MM.1S (cell line): ENCODE data around the gene GNG3.
"Not testable (repeated sequence)": the region's sequence is repeated elsewhere in the genome, so short reads cannot be mapped to it uniquely, and the experiment has no call there.

Experiments
- DNase-seq: peaks from one replicate; pipeline ENCODE4 v3.0.0-alpha.2; 2015
- H2AFZ ChIP-seq: fragments of 300-600 bp; sonication (generic); 2 replicates; pipeline ENCODE4 v1.6.0; 2016; ENCODE audit warnings: antibody characterized with exemption, low read length
- H3F3A ChIP-seq: fragments of 300-600 bp; sonication (generic); 2 replicates; pipeline ENCODE4 v1.6.1; 2016; ENCODE audit warnings: mild to moderate bottlenecking, antibody characterized with exemption, low read length, moderate library complexity, mixed read lengths; ENCODE audit not compliant: insufficient read depth
- H3K27ac ChIP-seq: fragments of 300-600 bp; sonication (generic); 2 replicates; pipeline ENCODE4 v1.5.1; 2016; ENCODE audit warnings: mild to moderate bottlenecking, low read length
- H3K27me3 ChIP-seq: fragments of 300-600 bp; sonication (generic); replicated peaks from 2 replicates; pipeline ENCODE4 v1.6.0; 2016; ENCODE audit warnings: low read length; ENCODE audit not compliant: insufficient read depth
- H3K36me3 ChIP-seq: fragments of 300-600 bp; sonication (generic); replicated peaks from 2 replicates; pipeline ENCODE4 v1.6.1; 2016; ENCODE audit warnings: mild to moderate bottlenecking, low read length, mixed read lengths; ENCODE audit not compliant: insufficient read depth
- H3K4me1 ChIP-seq: fragments of 300-600 bp; sonication (generic); 2 replicates; pipeline ENCODE4 v1.6.1; 2016; ENCODE audit warnings: low read length, mixed read lengths
- H3K4me2 ChIP-seq: fragments of 300-600 bp; sonication (generic); 2 replicates; pipeline ENCODE4 v1.6.0; 2016; ENCODE audit warnings: low read depth, low read length
- H3K4me3 ChIP-seq: fragments of 300-600 bp; sonication (generic); 2 replicates; pipeline ENCODE4 v1.5.1; 2016; ENCODE audit warnings: low read length, mixed read lengths
- H3K79me2 ChIP-seq: fragments of 300-600 bp; sonication (generic); 2 replicates; pipeline ENCODE4 v1.6.1; 2016; ENCODE audit warnings: mixed run types, low read length, mixed read lengths
- H3K9ac ChIP-seq: fragments of 300-600 bp; sonication (generic); 2 replicates; pipeline ENCODE4 v1.6.1; 2016; ENCODE audit warnings: low read length, mixed read lengths
- H3K9me2 ChIP-seq: fragments of 300-600 bp; sonication (generic); replicated peaks from 2 replicates; pipeline ENCODE4 v1.6.1; 2016; ENCODE audit warnings: mild to moderate bottlenecking, low read length, mixed read lengths; ENCODE audit not compliant: insufficient read depth
- H3K9me3 ChIP-seq: fragments of 300-600 bp; sonication (generic); replicated peaks from 2 replicates; pipeline ENCODE4 v1.6.1; 2016; ENCODE audit warnings: mild to moderate bottlenecking, low read length, mixed read lengths; ENCODE audit not compliant: insufficient read depth
- H4K20me1 ChIP-seq: fragments of 300-600 bp; sonication (generic); 2 replicates; pipeline ENCODE4 v1.6.1; 2016; ENCODE audit warnings: mild to moderate bottlenecking, low read length, moderate library complexity, mixed read lengths; ENCODE audit not compliant: insufficient read depth
- EZH2 ChIP-seq: fragments of 300-600 bp; sonication (generic); optimal IDR thresholded peaks from 2 replicates; pipeline ENCODE3; 2017; ENCODE audit warnings: low read depth, mild to moderate bottlenecking, antibody characterized with exemption, low read length, mixed read lengths
- EZH2phosphoT487 ChIP-seq: fragments of 300-600 bp; sonication (generic); IDR thresholded peaks from 2 replicates; pipeline ENCODE4 v1.6.1; 2018; ENCODE audit warnings: antibody characterized with exemption, low read length
- TF ChIP-seq, protein P1 (sequence below): fragments of 300-600 bp; sonication (generic); IDR thresholded peaks from 2 replicates; pipeline ENCODE4 v1.5.1; 2016; ENCODE audit warnings: antibody characterized with exemption, low read length, mixed read lengths

The GNG3 gene

DNA sequence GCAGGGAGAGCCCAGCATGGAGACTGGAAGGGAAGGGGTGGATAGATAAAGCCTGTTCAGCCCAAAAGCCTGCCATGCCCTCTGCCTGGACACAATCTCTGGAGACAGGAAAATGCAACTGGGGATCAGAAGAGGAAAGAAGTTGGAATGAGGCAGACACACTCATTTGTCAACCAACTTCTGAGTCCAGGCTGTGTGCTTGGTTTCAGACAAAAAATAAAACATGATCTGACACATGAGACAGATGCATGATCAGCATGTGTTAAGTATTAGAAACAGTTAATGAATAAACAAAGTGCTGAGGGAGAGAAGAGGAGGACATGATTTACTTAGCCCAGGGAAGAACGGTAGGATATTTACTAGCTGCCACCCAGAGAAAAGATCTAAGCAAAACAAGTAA is 19.0 kb upstream of the GNG3 start:
- TF ChIP-seq EZH2 (no peak), EZH2phosphoT487 (no peak)
- TF ChIP-seq, protein P1, sequence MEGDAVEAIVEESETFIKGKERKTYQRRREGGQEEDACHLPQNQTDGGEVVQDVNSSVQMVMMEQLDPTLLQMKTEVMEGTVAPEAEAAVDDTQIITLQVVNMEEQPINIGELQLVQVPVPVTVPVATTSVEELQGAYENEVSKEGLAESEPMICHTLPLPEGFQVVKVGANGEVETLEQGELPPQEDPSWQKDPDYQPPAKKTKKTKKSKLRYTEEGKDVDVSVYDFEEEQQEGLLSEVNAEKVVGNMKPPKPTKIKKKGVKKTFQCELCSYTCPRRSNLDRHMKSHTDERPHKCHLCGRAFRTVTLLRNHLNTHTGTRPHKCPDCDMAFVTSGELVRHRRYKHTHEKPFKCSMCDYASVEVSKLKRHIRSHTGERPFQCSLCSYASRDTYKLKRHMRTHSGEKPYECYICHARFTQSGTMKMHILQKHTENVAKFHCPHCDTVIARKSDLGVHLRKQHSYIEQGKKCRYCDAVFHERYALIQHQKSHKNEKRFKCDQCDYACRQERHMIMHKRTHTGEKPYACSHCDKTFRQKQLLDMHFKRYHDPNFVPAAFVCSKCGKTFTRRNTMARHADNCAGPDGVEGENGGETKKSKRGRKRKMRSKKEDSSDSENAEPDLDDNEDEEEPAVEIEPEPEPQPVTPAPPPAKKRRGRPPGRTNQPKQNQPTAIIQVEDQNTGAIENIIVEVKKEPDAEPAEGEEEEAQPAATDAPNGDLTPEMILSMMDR, result no peak
- H3K27me3 ChIP-seq, result no peaks in the 10 kb centered on the region
- no peak overlapping the region for H2AFZ ChIP-seq
- H3K36me3 ChIP-seq, result no peaks in the 10 kb centered on the region
- H3K9me3 ChIP-seq, result no peaks in the 10 kb centered on the region
- no peak overlapping the region for H3K9ac ChIP-seq
- no peaks in the 10 kb centered on the region for H4K20me1 ChIP-seq
- DNase-seq, result no peak
- H3K4me2 ChIP-seq, result no peak overlapping the region
- H3K4me3 ChIP-seq, result no peak overlapping the region
- no peaks in the 10 kb centered on the region for H3F3A ChIP-seq
- no peaks in the 10 kb centered on the region for H3K4me1 ChIP-seq
- H3K9me2 ChIP-seq, result no peaks in the 10 kb centered on the region
- no peak overlapping the region for H3K27ac ChIP-seq
- no peaks in the 10 kb centered on the region for H3K79me2 ChIP-seq

DNA sequence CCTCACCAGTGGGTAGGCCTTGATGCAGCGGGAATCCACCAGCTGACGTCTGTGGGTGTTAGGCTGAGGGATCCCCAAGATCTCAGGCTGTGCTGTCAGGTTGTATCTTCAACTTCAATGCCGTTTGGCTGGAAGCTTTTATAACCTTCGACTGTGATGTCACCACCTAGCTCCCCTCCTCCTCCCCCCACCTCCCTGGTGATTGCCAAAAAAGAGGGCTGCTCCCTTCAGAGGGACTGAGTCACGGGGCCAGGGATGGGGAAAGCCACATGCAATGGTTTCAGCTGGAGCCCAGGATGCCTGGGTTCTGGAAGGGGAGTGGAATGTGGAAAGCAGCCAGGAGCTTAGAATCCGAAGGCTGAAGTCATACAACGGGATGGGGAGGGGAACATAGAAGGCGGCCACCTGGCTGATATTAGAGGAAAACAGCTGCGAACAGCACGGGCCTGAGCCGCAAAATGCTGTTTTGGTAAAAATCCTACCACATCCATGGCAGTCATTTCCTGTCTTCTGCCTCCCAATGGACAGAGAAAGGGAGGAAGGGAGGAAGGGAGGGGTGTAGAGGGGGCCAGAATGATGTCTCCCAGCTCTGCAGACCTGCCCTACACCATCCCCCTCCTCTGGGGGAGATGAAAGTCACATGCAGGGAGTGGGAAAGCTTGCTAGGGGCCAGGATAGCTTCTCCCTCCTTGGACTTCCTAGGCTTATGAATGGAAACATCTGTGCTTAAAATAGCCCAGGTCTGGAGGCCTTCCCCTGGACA is 17.9 kb upstream of the GNG3 start, which contains the start of gene LRRN4CL:
Gene LRRN4CL (minus strand): TSS at position 110 of the 763 bp plus-strand sequence. CDS start 1,022 bp downstream, outside the sequence.
- H3K9ac ChIP-seq, result no peak within 1 kb of the TSS
- TF ChIP-seq, protein P1, result no peak
- TF ChIP-seq EZH2 (no peak), EZH2phosphoT487 (no peak)

DNA sequence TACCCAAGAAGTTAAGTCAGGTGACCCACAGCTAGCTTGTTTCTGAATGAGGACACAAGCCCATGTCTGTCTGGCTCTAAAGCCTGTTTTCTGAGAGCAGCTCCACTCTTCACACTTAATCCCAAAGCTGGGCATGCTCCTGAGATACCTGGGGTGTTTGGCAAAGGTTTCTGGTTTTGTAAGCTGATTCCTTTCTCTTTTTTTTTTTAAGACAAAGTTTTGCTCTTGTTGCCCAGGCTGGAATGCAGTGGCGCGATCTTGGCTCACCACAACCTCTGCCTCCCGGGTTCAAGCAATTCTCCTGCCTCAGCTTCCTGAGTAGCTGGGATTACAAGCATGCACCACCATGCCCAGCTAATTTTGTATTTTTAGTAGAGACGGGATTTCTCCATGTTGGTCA is 13.9 kb upstream of the GNG3 start:
- not testable (repeated sequence) for H3K27ac ChIP-seq, H3K36me3 ChIP-seq, H3K79me2 ChIP-seq, H3K4me2 ChIP-seq, DNase-seq, H3K4me3 ChIP-seq, H3F3A ChIP-seq, H3K27me3 ChIP-seq, H3K9me2 ChIP-seq, H4K20me1 ChIP-seq, H3K9me3 ChIP-seq, H2AFZ ChIP-seq, H3K9ac ChIP-seq, H3K4me1 ChIP-seq

More for the DNA sequence above, 17.9 kb upstream of the GNG3 start, which contains the start of gene LRRN4CL:
- Histone ChIP-seq H2AFZ (no peak within 1 kb of the TSS), H3K4me2 (no peak within 1 kb of the TSS), H3K4me1 (no peaks in the 10 kb centered on the region), H3K27ac (no peak within 1 kb of the TSS), H3K36me3 (no peaks in the 10 kb centered on the region), H3K27me3 (no peaks in the 10 kb centered on the region), H3F3A (no peaks in the 10 kb centered on the region), H3K4me3 (no peak within 1 kb of the TSS), H3K9me3 (no peaks in the 10 kb centered on the region), H3K79me2 (no peaks in the 10 kb centered on the region), H3K9me2 (no peaks in the 10 kb centered on the region), H4K20me1 (no peaks in the 10 kb centered on the region)
- DNase-seq, result no peak

DNA sequence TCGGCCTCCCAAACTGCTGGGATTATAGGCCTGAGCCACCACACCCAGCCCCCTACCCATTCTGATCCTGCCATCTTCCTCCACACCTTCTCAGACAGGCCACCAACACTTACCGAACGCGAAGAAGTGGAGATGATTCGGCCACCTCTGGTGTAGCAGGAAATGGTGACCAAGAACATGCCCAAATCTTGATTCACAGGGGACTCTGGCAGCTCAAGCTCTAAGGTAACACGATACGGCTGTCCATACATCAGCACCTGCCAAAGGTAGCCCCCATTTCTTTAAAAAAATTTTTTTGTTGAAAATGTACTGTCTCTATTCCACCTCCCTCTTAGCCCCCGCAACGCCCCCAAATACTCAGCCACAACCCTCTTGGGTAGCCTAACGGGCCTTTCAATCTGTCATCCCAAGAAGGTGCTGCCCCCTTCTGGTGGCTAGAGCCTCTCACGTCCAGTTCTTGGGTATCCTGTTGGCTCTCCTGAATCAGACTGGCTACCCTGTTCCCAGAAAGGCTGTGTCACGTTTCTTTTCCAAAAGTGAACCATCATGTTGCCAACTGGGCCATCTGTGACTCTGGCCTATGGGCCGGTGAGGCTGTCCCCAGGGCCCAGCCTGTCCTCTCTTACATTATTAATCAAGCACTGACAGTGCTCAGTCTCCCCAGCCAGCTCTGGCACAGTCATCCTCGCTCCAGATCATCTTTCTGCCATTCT is 12.9 kb upstream of the GNG3 start:
- Histone ChIP-seq H3K27me3 (no peaks in the 10 kb centered on the region), H3F3A (no peaks in the 10 kb centered on the region), H3K36me3 (no peaks in the 10 kb centered on the region), H4K20me1 (no peaks in the 10 kb centered on the region), H3K9me3 (no peaks in the 10 kb centered on the region), H3K4me3 (no peak overlapping the region), H3K27ac (no peak overlapping the region), H3K4me1 (no peaks in the 10 kb centered on the region), H3K9me2 (no peaks in the 10 kb centered on the region), H3K4me2 (no peak overlapping the region), H3K9ac (no peak overlapping the region), H2AFZ (no peak overlapping the region), H3K79me2 (no peaks in the 10 kb centered on the region)
- DNase-seq, result peak; percentile 70
- no peak for TF ChIP-seq EZH2
- TF ChIP-seq, protein P1, result peak; percentile 83
